HG02763 (cell line): ENCODE data around the gene PJA1.

Experiments used
- ATAC-seq: cut with Tn5 transposase; IDR thresholded peaks from one replicate; pipeline ENCODE4 v1.9.1; 2021; ENCODE audit warnings: mild to moderate bottlenecking, moderate library complexity; ENCODE audit not compliant: unreplicated experiment

PJA1 gene

GRCh38 chrX:69119122-69119521 is 46.1 kb downstream of the PJA1 start:
- ATAC-seq, result no peak

DNA sequence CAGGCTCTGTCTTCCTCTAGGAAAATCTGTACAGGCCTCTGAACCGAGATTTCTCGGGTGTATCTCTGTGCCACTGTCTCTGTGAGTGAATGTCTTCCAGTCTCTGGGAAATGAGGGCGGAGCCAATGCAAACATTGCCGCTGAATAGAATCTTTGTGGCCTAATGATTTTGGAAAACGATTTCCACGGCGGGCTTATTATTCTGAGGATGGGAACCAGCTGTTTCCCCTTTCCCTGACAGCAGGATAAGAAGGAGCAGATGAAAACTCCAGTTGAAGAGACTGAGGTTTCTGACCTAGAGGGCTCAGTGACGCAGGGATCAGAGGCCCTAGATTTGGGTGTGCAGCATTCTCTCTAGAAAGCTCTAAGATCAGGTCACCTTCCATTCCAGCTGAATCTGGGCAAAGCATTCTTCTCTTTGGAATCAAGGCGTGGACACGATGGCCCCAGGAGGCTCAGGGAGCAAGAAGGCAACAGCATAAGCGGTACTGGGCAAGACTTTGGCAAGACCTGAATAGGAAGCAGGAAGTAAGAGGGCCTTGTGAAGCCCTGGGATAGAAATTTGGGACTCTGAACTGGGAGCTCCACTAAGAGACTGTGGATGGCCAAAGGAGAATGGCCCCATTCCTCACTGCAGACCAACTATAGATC is 47.3 kb downstream of the PJA1 start:
- no peak for ATAC-seq

DNA sequence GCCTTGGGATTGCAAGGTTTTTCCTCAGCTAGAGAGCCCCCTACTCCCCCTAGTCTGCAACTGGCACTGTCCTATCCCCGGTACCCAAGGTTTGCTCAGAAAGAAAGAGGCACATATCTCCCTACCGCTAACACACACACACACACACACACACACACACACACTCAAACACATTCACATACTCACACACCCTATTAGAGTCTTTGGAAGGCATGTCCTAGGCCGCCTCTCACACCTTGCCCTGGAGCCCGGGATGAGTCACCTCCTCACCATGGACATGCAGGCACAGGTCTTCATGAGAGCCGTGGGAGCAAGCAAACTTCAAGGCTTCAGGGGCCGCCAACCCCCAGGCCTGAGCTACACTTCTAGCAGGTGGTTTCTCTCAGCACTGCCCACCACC is 49.2 kb downstream of the PJA1 start:
- no peak for ATAC-seq

GRCh38 chrX:69113723-69114122 is 51.5 kb downstream of the PJA1 start:
- no peak for ATAC-seq
